RPMI7951 (cell line): ENCODE data around the gene UBIAD1. TPM values are rescaled to one million over a fixed set of nuclear protein-coding genes. Genes with fewer than 3 reads are reported as not detected.

Experiments
- DNase-seq: peaks from one replicate; pipeline ENCODE4 v3.0.0-alpha.2; 2012; ENCODE audit warnings: low read depth
- total RNA-seq: library from RNA; depleted of rRNA; stranded (reverse); fragments of >200 nt; shearing (Covaris generic); gene quantifications from 2 replicates; pipeline ENCODE4 v1.2.3, GENCODE V29; 2014

Gene UBIAD1
- total RNA-seq, 1 experiment from 2014 or later, result 7.1 TPM

DNA sequence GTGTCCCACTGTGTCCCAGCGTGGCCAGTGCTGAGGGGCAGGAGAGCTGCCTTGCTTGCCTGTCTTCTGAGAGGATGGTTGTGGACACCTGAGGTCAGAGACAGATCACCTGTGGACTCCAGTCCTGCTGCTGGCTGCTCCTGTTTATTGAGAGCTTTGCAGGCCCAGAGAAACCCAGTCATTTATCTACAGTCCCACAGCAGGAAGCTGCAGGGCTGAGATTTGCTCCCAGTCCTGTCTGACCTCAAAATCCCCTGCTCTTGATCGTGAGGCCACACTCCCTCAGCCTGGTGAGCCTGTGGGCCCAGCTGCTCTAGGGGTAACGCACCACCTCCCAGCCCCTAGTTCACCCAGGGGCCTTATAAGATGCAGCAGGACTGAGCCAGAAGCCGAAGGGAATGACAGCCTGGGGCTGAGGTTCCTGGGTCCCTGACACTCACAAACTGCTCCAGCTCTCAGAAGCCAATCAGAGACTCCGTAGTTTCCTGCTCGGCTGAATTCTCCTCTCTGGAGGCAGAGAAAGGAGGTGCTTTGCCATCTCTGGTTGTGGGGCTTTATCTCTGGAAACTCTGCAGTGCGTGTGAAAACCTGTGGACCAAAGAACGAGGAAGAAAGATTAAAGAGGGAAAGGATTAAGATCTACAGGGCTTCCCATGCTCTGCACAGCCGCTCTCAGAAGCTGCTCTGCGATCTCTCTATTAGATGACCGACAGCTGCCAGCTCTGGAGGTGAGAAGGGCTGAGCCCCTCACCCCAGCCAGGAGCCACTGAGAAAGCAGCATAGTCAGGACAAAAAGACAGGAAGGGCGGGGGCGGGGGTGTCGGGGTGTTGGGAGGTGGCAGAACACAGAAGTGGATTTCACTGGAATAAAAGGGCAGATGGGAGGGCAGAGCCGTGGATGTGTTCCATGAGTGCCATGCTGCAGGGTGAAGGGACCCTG is 39.1 kb downstream of the UBIAD1 start:
- DNase-seq, result no peak

DNA sequence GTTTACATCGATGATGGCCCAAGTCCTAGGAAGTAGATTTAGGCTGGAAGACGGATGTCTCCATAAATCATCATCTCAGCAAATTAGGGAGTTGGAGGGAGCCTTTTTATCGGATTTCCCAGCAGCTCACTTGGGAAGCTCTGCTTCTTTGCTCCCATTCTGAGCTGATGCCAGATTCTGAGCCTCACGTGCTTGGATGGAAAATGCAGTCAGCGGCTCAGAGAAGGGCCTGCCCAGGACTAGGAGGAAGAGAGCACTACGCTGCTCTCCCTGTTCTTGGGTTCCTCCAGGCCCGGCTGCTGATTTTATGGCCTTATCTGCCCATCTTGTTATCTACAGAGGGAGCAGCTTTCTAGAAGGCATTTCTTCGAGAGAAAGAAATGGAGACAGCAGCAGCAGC is 42.0 kb downstream of the UBIAD1 start:
- no peak for DNase-seq

DNA sequence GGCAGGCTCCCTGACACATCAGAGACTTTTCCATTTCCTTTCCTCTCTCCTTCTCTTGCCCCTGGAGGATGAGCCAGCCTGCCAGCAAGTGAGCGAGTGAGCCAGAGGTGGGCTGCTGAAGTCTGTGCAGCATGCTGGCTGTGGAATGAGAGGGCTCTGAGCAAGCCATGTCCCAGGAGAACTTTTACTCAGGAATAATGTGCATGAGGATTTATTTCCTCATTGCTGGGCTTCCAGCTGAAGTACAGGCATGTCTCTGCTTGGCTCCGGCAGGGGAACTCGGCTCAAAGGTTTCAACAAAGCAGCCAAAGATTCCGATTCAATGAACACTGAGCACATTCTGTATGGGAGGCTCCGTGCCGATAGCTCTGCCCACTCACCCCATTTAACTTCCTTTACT is 43.7 kb downstream of the UBIAD1 start:
- DNase-seq, result no peak

DNA sequence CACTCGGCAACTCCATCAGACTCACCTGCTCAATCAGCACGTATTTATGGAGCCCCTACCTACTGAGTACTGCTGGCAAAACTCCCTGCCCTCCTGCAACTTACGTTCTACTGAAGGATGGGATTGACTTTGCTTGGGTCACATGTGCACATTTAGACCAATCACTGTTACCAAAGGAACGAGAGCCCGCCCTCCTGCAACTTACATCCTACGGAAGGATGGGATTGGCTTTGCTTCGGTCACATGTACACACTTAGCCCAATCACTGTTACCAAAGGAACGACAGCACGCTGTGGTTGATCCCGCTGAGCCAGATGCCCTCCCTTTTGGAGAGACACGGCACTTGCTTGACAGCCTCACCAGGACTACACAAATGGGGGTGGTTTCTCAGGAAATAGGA is 46.0 kb downstream of the UBIAD1 start:
- no peak for DNase-seq

DNA sequence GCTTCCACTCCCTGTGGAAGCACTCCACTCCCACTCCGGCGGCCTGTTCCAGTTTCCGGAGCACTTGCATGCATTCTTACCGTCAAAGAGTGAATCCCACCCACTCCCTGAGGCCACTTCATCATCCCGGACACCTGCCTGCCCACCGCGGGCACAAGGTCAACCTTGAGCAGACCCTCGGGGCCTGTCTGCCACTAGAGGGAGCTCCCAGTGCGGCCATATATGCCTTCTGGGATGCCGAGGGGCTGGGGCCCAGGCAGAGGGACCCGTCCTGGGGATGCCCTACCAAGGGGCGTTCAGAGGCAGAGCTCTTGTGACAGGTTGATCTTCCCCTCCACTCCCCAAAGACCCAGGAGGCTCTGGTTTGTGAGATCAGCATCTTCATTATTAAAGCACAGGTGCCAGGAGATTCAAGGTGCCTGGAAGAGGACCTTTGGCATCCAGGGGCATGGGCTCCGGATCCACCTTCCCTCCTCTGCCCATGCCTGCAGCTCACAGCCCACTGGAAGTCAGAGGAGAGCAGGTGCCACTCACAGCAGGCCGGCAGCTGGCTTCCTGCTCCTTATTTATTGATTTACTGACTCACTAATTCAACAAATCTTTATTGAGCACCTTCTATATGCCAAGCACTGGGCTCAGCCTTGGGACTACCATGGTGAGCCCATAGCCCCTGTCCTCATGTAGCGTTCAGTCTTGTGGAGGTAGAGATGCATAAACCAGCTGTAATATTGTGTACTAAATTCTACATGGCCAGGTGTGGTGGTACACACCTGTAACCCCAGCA is 47.3 kb downstream of the UBIAD1 start:
- DNase-seq, result no peak

DNA sequence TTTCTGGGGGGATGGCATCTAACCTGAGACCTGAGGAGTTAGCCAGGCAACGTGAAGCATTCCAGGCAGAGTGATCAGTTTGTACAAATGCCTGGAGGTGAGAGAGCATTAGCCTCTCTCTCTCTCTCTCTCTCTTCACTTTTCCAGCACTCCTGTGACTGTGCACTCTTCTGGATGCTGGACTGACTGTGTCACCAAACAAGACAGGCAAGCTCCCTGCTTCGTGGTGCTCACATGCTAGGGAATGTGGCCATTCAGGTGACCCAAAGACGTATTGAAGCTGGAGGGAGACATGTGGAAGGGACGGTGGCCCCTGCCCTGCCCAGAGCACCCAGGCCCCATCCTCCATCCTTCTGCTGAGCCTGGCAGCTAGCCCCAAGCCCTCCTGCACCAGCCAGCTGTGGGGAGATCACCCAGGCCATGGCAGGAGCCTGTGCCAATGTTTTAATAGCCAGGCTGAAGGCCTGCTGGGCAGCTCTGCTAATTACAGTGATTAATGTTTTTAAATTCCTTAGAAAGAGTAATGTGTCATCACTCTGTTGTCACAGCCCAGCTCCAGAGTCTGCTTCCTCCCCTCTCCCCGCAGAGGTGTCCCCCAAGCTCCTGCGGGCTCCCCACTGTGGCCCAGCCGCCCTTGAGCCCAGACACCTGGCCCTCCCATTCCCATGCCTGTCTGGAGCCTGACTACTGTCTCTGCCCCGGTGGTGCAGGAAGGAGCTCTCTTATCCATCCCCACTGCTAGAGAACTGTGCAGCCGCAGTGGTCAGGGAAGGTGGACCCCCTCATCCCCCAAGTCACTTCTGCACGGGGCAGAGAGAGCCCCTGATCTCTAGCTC is 48.9 kb downstream of the UBIAD1 start:
- DNase-seq, result no peak

DNA sequence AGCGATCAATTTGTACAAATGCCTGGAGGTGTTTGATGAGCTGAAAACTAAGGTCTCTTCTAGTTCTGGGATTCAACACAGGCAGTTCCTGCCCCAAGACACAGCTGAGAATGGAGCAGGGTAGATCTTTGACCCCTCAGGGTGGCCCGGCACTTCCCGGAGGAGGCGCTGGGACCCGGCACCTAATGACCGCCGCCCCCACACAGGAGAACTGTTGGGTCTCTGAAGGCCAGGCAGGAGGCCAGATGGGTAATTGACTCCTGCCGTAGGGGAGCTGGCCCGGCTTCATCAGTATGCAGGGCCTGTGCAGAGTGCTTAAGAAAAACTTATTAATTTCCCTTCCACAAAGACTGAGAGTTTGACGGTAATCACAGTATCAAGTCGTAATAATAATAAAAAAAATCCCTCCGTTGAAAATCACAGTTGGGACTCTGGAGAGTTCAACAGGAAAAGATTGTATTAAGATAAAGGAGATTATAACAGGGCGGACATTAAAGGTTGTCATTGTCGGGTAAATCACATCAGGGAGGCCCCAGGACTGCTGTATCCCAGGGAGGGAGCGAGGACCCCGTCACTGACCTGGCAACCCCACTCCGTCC is 51.7 kb downstream of the UBIAD1 start:
- no peak for DNase-seq

DNA sequence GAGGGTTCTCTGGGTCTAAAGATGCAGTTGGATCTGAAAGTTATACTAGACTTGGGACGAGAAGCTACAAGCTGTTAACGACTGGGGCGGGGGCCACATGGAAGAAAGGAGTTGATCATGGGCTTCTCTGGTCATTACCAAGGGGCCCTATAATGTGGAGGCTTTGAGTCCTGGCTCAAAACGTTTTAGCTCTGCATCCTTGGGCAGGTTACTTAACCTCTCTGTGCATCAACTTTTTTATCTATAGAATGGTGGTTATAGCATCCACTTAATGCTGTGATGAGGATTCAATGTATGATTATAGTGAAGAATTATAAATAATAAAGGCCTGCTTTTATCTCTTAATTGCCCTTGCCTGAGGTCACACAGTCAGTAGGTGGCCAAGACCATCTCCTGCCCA is 53.1 kb downstream of the UBIAD1 start:
- DNase-seq, result no peak

DNA sequence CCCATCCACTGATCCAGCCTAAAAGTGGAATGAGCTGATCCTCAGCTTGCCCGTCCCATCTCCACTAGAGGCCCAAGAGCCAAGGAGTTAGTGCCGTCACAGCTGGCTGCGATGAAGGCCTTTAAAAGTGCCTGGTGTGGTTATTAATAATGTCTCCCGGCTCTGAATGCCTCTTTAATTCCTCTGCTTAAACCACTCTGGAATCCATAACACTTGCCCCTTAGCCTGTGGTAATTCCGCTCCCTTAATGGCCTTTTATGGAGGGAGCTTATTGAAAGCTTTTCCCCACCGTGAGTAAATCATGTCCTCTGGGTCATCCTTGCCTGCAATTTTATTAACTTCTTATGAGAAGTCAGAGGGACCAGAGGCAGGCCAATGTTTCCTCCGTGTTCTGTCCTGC is 55.4 kb downstream of the UBIAD1 start:
- DNase-seq, result no peak

DNA sequence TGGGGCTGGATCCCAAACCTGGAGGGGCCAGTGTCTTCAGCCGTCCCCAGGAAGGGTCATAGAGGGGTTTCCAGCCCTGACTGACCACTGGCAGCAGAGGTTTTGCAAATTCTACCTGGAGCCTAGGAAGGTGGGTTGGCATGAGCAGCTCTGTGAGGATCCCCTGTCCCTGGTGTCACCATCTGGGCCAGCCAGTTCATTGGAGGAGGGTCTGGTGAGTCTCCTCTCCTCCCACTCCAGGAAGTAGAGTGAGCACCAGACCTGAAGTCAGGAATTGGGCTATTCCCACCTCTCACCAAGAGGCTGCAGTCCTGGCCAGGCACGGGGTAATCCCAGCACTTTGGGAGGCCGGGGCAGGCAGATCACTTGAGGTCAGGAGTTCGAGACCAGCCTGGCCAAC is 57.4 kb downstream of the UBIAD1 start:
- DNase-seq, result no peak

DNA sequence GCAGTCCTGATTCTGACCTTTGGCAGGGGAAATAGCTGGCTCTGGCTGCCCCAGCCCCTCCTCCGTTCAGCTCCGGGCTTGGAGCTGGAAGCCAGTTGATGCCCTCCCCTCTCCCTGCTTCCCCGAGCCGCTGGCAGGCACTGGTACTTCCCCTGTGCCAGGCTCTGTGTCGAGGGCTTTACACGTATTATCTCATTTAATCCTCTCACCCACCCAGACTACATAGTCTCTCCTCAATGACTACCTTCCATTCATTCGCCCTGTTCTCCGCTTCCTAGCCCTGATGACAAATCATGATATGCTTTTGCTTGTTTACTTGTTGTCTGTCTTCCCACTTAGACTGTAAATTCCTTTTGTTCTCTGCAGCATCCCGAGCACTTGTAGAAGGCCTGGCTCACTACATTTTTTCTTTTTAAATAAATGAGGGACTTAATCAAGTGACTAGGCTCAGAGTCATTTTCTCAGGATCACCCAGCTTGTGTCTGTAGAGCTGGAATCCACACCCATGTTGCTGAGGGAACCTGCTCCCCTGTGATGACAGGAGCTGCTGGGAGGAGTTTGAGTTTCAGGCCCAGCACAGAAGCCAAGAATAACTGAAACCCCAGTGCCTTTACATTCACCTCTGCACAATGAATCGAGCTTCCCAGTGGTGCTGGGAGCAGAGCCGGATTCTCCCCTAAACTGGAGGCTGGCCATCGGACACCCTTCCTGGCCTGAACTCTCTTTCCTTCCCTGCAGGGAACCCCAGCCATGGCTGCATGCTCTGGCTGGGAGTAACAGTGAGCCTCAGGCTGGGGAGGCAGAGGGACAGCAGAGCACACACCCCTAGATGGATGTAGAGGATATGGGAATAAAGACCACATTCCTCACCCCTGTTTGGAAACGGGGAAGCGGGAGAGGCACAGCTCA is 58.3 kb downstream of the UBIAD1 start:
- DNase-seq, result no peak

DNA sequence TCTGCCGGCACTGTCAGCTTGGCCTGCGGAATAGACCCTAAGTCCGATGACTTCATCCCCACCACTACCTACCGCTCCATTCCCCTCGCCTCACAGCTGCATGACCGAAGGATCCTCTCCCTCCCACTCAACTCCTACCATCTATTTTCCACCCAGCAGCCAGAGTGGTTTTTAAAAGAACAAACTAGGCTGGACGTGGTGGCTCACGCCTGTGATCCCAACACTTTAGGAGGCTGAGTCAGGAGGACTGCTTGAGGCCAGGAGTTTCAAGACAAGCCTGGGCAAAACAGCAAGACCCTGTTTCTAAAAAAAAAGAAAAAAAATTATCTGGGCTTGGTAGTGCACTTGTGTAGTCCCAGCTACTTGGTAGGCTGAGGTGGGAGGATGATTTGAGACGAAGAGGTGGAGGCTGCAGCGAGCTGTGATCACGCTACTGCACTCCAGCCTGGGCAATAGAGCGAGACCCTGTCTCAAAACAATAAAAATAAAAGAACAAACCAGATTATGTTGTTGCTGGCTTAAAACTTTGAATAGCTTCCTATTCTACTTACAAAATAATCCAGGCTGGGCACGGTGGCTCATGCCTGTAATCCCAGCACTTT is 59.0 kb downstream of the UBIAD1 start:
- DNase-seq, result no peak

DNA sequence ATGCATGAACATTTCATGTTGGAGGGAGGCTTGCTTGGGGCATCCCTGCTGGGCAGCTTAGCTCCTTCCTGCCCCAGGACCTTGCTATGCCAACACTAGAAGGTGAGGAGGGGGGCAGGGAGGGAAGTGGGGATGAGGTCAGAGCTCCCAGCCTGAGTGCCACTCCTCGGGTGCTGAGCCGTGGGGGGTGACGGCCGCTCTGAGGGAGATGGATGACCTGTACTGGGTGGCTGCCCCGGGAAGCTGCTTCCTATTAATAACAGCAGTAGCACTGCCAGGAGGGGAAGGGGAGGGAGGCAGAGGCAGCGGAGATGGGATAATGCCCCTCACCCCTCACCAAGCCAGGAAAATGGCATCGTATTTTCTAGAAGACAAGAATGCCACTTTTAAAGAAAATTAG is 60.6 kb downstream of the UBIAD1 start:
- DNase-seq, result no peak

DNA sequence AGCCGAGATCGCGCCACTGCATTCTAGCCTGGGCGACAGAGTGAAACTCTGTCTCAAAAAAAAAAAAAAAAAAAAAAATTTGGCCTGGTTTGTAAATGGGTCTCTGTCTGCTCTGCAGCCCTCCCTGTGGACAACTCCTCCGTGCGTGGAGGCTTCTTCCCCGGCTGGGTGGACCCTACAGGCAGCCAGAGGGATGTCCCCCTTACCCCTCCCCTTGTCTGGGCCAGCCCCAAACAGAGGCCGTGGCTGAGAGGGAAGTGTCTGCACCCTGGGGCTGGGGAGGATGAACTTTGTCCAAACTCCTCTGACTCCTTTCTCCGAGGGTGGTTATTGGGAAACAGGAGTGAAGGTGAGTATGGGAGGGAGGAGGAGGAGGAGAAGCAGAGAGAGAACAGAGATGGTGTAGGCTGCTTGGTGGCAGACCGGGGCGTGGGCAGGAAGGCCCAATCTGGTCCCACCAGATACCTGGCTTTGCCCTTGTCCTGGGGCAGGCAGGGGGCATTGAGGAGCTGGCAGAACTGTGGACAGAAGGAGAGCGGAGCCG is 61.3 kb downstream of the UBIAD1 start:
- DNase-seq, result no peak

DNA sequence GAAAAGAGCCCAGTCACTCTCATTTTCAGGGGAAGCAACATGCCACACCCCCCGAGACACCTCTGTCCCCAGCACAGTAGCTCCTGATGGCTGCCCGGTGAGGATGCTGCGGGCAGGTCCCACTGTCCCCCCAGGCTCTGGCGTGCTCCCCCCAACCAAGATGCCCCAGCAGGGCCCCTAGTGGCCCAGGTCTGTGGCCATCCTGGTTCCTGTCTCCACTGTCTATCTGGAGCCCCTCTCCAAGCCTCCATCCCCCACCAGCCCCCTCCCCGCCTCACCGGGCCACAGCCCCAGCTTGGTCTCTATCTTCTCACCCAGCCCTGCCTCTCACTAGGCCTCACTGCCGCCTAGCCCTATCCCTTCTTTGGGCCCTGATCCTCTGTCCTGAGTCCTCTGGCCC is 61.8 kb downstream of the UBIAD1 start:
- no peak for DNase-seq

DNA sequence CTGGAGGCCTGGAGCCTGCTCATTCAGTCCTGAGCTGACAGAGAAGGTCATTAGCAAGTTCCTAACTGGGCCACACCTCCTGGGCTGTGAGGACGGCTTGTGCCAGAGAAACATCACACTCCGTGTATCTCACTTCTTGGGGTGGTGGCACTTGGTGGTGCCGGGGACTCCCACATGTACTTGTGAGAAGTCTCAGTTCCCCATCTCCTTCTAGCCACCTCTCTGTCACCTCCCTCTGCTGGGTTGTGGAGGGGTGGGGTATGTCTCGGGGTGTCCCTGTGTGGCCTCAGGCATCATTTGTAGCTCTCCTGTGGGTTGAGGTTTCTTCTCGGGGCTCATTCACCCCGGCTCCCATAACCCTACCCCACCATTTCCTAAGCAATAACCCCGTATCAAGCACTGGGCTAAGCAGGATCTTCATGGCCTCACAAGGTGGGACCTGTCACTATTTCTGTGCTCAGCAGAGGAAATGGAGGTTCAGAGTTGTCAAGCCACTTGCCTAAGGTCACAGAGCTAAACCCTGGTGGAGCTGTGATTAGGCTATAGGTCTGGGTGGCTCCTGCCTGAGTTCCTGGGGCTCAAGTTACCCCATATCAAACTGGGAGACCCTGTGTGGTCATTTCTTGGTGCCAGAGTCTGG is 62.5 kb downstream of the UBIAD1 start:
- no peak for DNase-seq

DNA sequence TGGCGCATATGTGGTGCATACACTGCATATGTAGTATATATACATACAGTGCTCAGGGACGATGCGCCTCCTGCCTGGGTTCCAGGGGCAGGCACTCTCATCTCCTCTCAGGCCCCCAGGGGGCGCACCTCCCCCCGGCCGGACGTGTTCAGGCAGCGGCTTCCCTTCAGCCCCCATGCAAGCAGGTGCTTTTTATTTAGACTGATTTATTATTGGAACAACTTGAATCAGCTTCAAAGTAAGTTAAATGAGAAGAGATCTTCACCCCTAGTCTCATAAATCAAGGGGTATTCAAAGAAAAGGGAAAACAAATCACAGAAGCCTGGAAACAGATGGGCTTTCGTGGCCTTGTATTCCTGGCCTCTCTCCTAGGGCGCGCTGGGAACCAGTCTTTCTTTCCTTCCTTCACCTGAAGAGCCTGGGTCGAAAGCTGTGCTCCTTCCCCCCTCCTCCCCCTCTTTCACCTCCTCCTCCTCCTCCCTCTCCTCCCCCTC is 64.6 kb downstream of the UBIAD1 start:
- DNase-seq, result peak; percentile 18
